ENCODE results near the gene GDPD4. TPM values are rescaled to one million over a fixed set of nuclear protein-coding genes. Genes with fewer than 3 reads are reported as not detected.

GDPD4 gene
- polyA plus RNA-seq, 2 of the 4 experiments (the other 2 are of a cell fraction) = not detected

DNA sequence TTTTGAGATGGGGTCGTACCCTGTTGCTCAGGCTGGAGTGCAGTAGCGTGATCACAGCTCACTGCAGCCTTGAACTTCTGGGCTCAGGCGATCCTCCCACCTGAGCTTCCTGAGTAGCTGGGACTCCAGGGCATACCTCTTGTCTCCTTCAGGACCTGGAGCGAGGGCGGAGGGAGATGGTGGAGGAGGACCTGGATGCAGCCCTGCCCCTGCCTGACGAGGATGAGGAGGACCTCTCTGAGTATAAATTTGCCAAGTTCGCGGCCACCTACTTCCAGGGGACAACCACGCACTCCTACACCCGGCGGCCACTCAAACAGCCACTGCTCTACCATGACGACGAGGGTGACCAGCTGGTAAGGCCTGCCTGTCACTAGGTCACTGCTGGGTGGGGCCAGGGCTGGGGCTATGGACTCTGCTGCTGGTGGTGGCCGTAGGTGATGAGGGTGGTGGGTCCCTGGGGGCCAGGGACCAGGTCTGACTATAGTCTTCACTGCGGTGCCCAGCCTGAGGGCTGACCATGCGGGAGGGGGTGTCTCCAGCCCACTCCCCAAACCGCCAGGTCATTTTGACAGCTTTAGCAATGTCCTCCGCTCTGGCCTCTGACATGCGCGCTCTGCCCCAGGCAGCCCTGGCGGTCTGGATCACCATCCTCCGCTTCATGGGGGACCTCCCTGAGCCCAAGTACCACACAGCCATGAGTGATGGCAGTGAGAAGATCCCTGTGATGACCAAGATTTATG is 119.5 kb downstream of the GDPD4 start (continued):
- TF ChIP-seq TFCP2L1 (CRISPR knock-in tag; IDR thresholded peaks at IDR 0.05) (no peak), CBX2 (IDR thresholded peaks at IDR 0.05; ENCODE audit: borderline replicate concordance, low read depth) (no peak), NPAS2 (CRISPR knock-in tag; IDR thresholded peaks at IDR 0.05; ENCODE audit: borderline replicate concordance) (no peak)

DNA sequence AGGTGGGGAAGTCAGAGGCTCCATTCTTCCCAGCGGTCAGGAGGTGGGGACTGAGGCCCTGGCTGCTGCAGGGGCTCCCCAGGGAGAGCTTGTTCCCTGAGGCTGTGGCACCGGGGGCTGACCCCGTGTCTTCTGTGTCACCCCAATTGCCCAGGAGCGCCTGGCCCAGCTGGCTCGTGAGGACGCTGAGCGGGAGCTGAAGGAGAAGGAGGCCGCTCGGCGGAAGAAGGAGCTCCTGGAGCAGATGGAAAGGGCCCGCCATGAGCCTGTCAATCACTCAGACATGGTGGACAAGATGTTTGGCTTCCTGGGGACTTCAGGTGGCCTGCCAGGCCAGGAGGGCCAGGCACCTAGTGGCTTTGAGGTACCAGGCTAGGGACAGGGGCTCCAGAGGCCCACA is 120.3 kb downstream of the GDPD4 start:
- no peaks in the 10 kb centered on the region for H3K9me3 ChIP-seq
- no peak overlapping the region for H3K4me2 ChIP-seq
- no peak overlapping the region for H3K4me3 ChIP-seq
- no peak for DNase-seq (ENCODE audit: low read depth in 1 of 2, low spot score in 1 of 2)
- ChIA-PET POLR2A (no interaction called here), CTCF (interaction anchor here (0.6 to 3.7 kb wide), 5 partner anchors 14 to 438 kb away, joined by 3 to 22 read pairs (median 3); partner anchors contain the start of gene MYO7A)
- FAIRE-seq = no peak
- H3K4me1 ChIP-seq = no peaks in the 10 kb centered on the region
- ATAC-seq = no peak
- WGBS (ENCODE audit: missing lambda C conversion rate) = 73% methylated on average over 11 of the region's 11 CpGs
- H3K27ac ChIP-seq = no peak overlapping the region
- no peak for TF ChIP-seq ZNF302 (CRISPR knock-in tag; IDR thresholded peaks at IDR 0.05)
- no peak for TF ChIP-seq HOXB5 (CRISPR knock-in tag; IDR thresholded peaks at IDR 0.05)
- TF ChIP-seq CHD4 (IDR thresholded peaks at IDR 0.05; ENCODE audit: borderline replicate concordance) = no peak
- TF ChIP-seq, protein P1, sequence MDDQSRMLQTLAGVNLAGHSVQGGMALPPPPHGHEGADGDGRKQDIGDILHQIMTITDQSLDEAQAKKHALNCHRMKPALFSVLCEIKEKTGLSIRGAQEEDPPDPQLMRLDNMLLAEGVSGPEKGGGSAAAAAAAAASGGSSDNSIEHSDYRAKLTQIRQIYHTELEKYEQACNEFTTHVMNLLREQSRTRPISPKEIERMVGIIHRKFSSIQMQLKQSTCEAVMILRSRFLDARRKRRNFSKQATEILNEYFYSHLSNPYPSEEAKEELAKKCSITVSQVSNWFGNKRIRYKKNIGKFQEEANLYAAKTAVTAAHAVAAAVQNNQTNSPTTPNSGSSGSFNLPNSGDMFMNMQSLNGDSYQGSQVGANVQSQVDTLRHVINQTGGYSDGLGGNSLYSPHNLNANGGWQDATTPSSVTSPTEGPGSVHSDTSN (IDR thresholded peaks at IDR 0.05) = no peak
- TF ChIP-seq RNF2 (IDR thresholded peaks at IDR 0.05; ENCODE audit: borderline replicate concordance, low read depth) = no peak
- TF ChIP-seq HEYL (CRISPR knock-in tag; IDR thresholded peaks at IDR 0.05) = no peak
- no peak for TF ChIP-seq EHF (CRISPR knock-in tag; IDR thresholded peaks at IDR 0.05)
- no peak for TF ChIP-seq NFE2L2 (conservative IDR thresholded peaks at IDR 0.05; ENCODE audit: low read length)
- no peak for TF ChIP-seq MAZ (IDR thresholded peaks at IDR 0.05; ENCODE audit: borderline replicate concordance, low read depth, low read length)
- no peak for TF ChIP-seq HOXB13 (CRISPR knock-in tag; IDR thresholded peaks at IDR 0.05; ENCODE audit: low read depth)
- no peak for TF ChIP-seq ZFP36 (IDR thresholded peaks at IDR 0.05; ENCODE audit: borderline replicate concordance, partially characterized antibody)
- no peak for TF ChIP-seq RARB (CRISPR knock-in tag; IDR thresholded peaks at IDR 0.05)
- no peak for TF ChIP-seq TP53 (CRISPR knock-in tag; IDR thresholded peaks at IDR 0.05)
- TF ChIP-seq, protein P2, sequence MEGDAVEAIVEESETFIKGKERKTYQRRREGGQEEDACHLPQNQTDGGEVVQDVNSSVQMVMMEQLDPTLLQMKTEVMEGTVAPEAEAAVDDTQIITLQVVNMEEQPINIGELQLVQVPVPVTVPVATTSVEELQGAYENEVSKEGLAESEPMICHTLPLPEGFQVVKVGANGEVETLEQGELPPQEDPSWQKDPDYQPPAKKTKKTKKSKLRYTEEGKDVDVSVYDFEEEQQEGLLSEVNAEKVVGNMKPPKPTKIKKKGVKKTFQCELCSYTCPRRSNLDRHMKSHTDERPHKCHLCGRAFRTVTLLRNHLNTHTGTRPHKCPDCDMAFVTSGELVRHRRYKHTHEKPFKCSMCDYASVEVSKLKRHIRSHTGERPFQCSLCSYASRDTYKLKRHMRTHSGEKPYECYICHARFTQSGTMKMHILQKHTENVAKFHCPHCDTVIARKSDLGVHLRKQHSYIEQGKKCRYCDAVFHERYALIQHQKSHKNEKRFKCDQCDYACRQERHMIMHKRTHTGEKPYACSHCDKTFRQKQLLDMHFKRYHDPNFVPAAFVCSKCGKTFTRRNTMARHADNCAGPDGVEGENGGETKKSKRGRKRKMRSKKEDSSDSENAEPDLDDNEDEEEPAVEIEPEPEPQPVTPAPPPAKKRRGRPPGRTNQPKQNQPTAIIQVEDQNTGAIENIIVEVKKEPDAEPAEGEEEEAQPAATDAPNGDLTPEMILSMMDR (IDR thresholded peaks at IDR 0.05) = no peak
- no peak for TF ChIP-seq CHD2 (IDR thresholded peaks at IDR 0.05; ENCODE audit: low read length, partially characterized antibody)

DNA sequence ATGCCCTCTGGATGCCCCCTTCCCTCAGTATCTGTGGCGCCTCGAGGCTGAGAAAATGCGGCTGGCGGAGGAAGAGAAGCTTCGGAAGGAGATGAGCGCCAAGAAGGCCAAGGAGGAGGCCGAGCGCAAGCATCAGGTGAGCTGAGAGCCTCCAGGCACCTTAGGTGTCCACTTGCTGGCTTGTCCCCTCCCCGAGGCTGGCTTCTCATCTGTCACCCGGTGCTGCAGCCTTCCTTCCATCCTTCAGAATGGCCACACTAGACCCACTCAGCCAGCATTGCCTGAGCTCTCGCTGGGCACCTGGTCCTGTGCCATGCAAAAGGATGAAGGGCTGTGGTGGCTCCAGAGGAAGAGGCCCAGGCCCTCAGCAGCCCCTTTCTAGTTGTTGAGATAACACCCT is 121.1 kb downstream of the GDPD4 start:
- DNase-seq (ENCODE audit: low read depth in 1 of 2, low spot score in 1 of 2) (no peak), FAIRE-seq (no peak), ATAC-seq (no peak)
- TF ChIP-seq RNF2 (IDR thresholded peaks at IDR 0.05; ENCODE audit: borderline replicate concordance, low read depth) = no peak
- no peak for TF ChIP-seq KDM5A (IDR thresholded peaks at IDR 0.05)
- TF ChIP-seq, protein P3, sequence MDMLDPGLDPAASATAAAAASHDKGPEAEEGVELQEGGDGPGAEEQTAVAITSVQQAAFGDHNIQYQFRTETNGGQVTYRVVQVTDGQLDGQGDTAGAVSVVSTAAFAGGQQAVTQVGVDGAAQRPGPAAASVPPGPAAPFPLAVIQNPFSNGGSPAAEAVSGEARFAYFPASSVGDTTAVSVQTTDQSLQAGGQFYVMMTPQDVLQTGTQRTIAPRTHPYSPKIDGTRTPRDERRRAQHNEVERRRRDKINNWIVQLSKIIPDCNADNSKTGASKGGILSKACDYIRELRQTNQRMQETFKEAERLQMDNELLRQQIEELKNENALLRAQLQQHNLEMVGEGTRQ (IDR thresholded peaks at IDR 0.05) = no peak
- TF ChIP-seq, protein P2 (IDR thresholded peaks at IDR 0.05) = no peak
- TF ChIP-seq ZC3H11A (IDR thresholded peaks at IDR 0.05) = no peak
- no peak for TF ChIP-seq CEBPB (IDR thresholded peaks at IDR 0.05)
- no peak for TF ChIP-seq FOXS1 (CRISPR knock-in tag; IDR thresholded peaks at IDR 0.05)
- TF ChIP-seq HDAC2 (IDR thresholded peaks at IDR 0.05) = no peak
- TF ChIP-seq JUNB (IDR thresholded peaks at IDR 0.05) = no peak
- TF ChIP-seq, protein P4, sequence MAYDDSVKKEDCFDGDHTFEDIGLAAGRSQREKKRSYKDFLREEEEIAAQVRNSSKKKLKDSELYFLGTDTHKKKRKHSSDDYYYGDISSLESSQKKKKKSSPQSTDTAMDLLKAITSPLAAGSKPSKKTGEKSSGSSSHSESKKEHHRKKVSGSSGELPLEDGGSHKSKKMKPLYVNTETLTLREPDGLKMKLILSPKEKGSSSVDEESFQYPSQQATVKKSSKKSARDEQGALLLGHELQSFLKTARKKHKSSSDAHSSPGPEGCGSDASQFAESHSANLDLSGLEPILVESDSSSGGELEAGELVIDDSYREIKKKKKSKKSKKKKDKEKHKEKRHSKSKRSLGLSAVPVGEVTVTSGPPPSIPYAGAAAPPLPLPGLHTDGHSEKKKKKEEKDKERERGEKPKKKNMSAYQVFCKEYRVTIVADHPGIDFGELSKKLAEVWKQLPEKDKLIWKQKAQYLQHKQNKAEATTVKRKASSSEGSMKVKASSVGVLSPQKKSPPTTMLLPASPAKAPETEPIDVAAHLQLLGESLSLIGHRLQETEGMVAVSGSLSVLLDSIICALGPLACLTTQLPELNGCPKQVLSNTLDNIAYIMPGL (CRISPR knock-in tag; IDR thresholded peaks at IDR 0.05; ENCODE audit: borderline replicate concordance) = no peak
- no peaks in the 10 kb centered on the region for H3K4me1 ChIP-seq
- H3K4me2 ChIP-seq = no peak overlapping the region
- H3K27ac ChIP-seq = no peak overlapping the region
- 73% methylated on average over 11 of the region's 11 CpGs for WGBS (ENCODE audit: missing lambda C conversion rate)
- ChIA-PET POLR2A (no interaction called here), CTCF (interaction anchor here (0.9 to 8.6 kb wide), 5 partner anchors 8 to 446 kb away, joined by 3 to 90 read pairs (median 3); partner anchors contain the start of gene MYO7A)
- no peaks in the 10 kb centered on the region for H3K9me3 ChIP-seq
- no peak overlapping the region for H3K4me3 ChIP-seq
